Neutrophil (primary cell): ENCODE results near the gene B4GALNT3.

Source experiments
- H3K27ac ChIP-seq: fragments of 200-600 bp; sonication (generic); 2 replicates; pipeline ENCODE4 v1.5.1; 2016; ENCODE audit warnings: mild to moderate bottlenecking, moderate library complexity
- H3K27me3 ChIP-seq: fragments of 200-600 bp; sonication (generic); 2 replicates; pipeline ENCODE4 v1.6.0; 2016; ENCODE audit warnings: mild to moderate bottlenecking
- H3K36me3 ChIP-seq: fragments of 200-600 bp; sonication (generic); 2 replicates; pipeline ENCODE4 v1.5.1; 2017
- H3K4me1 ChIP-seq, 2 experiments: fragments of 200-600 bp in 1 of 2; sonication (generic) in 1 of 2; 1 replicate in 1 of 2; 2 replicates in 1 of 2; pipeline versions ENCODE4 v1.5.1 to v1.6.1; 2013 to 2016; ENCODE audit warnings: low read depth in 1 of 2, low read length in 1 of 2, mild to moderate bottlenecking in 1 of 2, moderate library complexity in 1 of 2; ENCODE audit not compliant: control insufficient read depth in 1 of 2, insufficient read depth in 1 of 2
- H3K4me3 ChIP-seq, 2 experiments: fragments of 200-600 bp in 1 of 2; sonication (generic) in 1 of 2; 1 replicate in 1 of 2; 2 replicates in 1 of 2; pipeline ENCODE4 v1.5.1; 2013 to 2016; ENCODE audit warnings: low read depth in 1 of 2, low read length in 1 of 2, mild to moderate bottlenecking in 1 of 2, moderate library complexity in 1 of 2
- H3K9me3 ChIP-seq: fragments of 200-600 bp; sonication (generic); 2 replicates; pipeline ENCODE4 v1.5.1; 2016
- TF ChIP-seq, protein P1 (sequence below): fragments of 200-600 bp; sonication (generic); IDR thresholded peaks from 2 replicates; pipeline ENCODE4 v1.5.1; 2016; ENCODE audit warnings: antibody characterized with exemption

The B4GALNT3 gene

DNA sequence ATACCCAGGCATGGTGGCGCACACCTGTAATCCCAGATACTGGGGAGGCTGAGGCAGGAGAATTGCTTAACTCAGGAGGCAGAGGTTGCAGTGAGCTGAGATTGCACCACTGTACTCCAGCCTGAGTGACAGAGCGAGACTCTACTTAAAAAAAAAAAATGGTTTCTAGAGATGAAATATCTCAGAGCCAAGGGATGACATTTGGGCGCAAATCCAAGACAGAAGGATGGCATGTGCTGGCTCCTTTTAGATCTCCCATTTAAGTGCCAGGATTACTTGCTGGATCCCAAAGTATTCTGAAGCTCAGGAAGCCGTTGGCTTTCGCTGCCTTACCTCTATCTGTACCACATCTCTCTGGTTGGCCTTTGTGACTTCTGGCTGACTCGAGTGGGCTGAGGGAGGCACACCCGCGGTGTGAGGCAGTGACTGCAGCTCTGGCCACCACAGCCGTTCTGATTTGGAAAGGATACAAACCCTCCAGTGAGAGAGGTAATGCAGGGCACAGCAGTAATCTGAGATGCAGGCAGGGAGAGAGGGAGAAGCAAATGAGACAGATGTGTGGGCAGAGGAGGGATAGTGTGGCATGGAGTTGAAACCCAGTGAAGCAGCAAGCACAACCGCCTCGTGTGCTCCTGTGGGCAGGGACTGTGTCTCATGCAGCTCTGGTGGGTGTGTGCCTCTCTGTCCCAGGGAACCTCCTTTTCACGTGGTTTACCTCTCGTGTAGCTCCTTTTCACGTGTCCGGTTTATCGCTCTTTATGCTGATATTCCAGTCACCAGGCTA lies 4.9 kb downstream of the B4GALNT3 start:
- Histone ChIP-seq H3K4me3 (no peak overlapping the region), H3K4me1 (peaks cover under 1 to 12% of the 10 kb centered on the region in 2 experiments), H3K27ac (no peak overlapping the region), H3K9me3 (no peaks in the 10 kb centered on the region), H3K27me3 (peaks cover 95% of the 10 kb centered on the region), H3K36me3 (no peaks in the 10 kb centered on the region)
- TF ChIP-seq, protein P1, sequence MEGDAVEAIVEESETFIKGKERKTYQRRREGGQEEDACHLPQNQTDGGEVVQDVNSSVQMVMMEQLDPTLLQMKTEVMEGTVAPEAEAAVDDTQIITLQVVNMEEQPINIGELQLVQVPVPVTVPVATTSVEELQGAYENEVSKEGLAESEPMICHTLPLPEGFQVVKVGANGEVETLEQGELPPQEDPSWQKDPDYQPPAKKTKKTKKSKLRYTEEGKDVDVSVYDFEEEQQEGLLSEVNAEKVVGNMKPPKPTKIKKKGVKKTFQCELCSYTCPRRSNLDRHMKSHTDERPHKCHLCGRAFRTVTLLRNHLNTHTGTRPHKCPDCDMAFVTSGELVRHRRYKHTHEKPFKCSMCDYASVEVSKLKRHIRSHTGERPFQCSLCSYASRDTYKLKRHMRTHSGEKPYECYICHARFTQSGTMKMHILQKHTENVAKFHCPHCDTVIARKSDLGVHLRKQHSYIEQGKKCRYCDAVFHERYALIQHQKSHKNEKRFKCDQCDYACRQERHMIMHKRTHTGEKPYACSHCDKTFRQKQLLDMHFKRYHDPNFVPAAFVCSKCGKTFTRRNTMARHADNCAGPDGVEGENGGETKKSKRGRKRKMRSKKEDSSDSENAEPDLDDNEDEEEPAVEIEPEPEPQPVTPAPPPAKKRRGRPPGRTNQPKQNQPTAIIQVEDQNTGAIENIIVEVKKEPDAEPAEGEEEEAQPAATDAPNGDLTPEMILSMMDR: no peak

DNA sequence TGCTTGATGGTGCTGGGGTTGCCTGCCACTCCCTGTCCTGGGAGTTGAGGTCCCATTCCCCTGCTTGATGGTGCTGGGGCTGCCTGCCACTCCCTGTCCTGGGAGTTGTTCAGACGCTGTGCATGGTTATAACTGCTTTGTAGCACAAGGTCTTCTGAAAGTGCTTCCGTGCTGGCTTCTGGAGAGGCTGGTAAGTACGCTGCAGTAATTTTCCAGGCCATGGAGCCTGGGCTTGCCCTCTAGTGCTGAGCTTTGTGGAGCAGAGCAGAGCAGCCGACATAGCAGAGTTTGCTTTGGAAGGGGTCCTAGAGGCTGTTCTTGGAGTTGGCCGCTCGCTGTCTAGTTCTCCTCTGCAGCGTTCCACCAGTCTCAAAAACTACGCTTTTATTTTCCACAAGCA lies 6.3 kb downstream of the B4GALNT3 start:
- TF ChIP-seq, protein P1: no peak
- no peak overlapping the region for H3K4me3 ChIP-seq
- H3K9me3 ChIP-seq: no peaks in the 10 kb centered on the region
- no peaks in the 10 kb centered on the region for H3K4me1 ChIP-seq
- no peaks in the 10 kb centered on the region for H3K36me3 ChIP-seq
- no peak overlapping the region for H3K27ac ChIP-seq
- peaks cover 94% of the 10 kb centered on the region for H3K27me3 ChIP-seq

DNA sequence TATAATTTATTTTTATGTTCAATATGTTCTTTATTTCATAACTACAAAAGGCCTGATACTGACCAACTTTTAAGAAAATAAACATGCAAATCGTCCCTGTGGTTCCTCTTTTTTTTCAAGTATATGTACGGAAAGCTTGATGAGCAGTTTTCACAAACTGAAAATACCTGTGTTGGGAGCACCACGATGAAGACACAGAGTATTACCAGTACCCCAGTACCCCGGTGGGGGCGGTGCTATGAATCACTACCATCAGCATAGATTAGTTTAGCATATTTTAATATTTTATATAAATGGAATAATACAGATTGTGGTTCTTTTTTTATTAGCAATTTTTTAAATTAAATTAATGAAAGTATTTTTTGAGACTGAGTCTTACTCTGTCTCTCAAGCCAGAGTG lies 7.0 kb downstream of the B4GALNT3 start:
- no peaks in the 10 kb centered on the region for H3K36me3 ChIP-seq
- H3K4me1 ChIP-seq: no peaks in the 10 kb centered on the region
- H3K27me3 ChIP-seq: peaks cover 89% of the 10 kb centered on the region
- H3K9me3 ChIP-seq: no peaks in the 10 kb centered on the region
- no peak overlapping the region for H3K4me3 ChIP-seq
- H3K27ac ChIP-seq: no peak overlapping the region
- TF ChIP-seq, protein P1: no peak

DNA sequence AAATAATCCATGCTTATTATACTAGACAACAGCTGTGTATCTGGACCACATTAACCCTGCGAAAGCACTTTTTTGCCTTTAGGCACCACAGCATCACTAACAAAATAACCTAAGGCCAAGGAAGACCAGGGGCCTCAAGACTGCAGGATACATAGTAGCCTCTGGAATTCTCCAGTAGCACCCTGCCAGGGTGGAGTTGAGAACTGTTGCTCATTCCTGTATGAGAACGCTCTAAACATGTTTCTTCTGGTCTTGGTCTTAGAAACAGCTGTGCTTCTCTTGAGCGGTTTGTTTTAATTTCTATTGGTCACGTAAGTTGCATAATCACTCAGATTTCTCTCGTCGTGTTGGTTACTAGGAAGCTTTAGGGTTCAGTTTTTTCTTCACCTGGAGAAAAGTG lies 7.9 kb downstream of the B4GALNT3 start:
- H3K36me3 ChIP-seq: no peaks in the 10 kb centered on the region
- no peaks in the 10 kb centered on the region for H3K9me3 ChIP-seq
- TF ChIP-seq, protein P1: no peak
- H3K27ac ChIP-seq: no peak overlapping the region
- no peaks in the 10 kb centered on the region for H3K4me1 ChIP-seq
- no peak overlapping the region for H3K4me3 ChIP-seq
- peaks cover 89% of the 10 kb centered on the region for H3K27me3 ChIP-seq

DNA sequence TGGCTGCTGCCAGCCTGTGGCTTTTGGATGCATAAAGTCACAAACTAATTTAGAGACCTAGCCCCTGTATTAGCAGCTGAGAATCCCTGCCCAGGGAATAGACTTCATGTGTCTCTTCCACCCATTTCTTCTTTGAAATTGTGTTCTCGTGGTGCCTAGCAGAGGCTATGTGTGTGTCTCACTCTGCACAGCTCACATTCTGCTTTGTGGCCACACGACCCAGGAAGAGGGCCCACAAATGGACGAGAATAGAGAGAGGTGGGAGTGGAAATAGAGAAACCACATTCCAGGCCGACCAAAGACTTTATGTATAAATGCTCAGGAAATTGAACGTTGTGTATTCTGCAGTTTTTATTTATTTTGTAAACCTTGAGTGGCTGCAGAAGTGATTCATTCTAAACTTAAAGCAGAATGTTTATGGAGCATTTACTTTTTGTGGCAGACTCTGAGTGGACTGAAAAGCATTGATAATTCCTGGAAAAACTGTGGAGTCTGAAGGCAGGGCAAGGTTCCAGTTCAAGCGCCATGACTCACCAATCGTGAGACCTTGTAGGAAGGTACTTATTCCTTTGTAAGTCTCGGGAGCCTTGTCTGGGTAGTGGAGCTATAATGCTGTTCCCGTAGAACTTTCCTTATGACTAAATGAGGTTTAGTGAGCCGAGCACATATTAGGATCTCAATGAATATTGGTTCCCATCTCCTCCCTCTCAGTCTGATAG lies 9.1 kb downstream of the B4GALNT3 start:
- Histone ChIP-seq H3K4me1 (no peaks in the 10 kb centered on the region), H3K4me3 (no peak overlapping the region), H3K27me3 (peaks cover 87% of the 10 kb centered on the region), H3K27ac (no peak overlapping the region), H3K9me3 (no peaks in the 10 kb centered on the region), H3K36me3 (no peaks in the 10 kb centered on the region)
- TF ChIP-seq, protein P1: no peak
